ENCODE results near the gene TM9SF3.

The TM9SF3 gene

GRCh38 chr10:96493254-96493653 is 93.6 kb downstream of the TM9SF3 start:
- no peaks in the 10 kb centered on the region for H3K36me3 ChIP-seq
- peaks cover 0 to 6% (median 0%) of the 10 kb centered on the region in 11 experiments; a peak in 3 of 22 replicates for H4K20me1 ChIP-seq
- no peaks in the 10 kb centered on the region for H3K27me3 ChIP-seq
- no peak overlapping the region for H3K9ac ChIP-seq
- no peak overlapping the region for H3K27ac ChIP-seq
- H3K9me3 ChIP-seq (replicated peaks in 1 of 11): no peaks in the 10 kb centered on the region
- TF ChIP-seq Cebpa-rat (IDR thresholded peaks at IDR 0.05): no peak
- H3K4me2 ChIP-seq: no peak overlapping the region
- H3K4me1 ChIP-seq: no peaks in the 10 kb centered on the region
- no peak overlapping the region for H3K4me3 ChIP-seq

GRCh38 chr10:96491303-96491702 is 95.5 kb downstream of the TM9SF3 start:
- TF ChIP-seq Cebpa-rat (IDR thresholded peaks at IDR 0.05): no peak
- H3K27ac ChIP-seq: no peak overlapping the region
- H3K4me3 ChIP-seq: no peak overlapping the region
- no peaks in the 10 kb centered on the region for H3K27me3 ChIP-seq
- no peak overlapping the region for H3K9ac ChIP-seq
- H3K4me2 ChIP-seq: no peak overlapping the region
- no peaks in the 10 kb centered on the region for H3K9me3 ChIP-seq (replicated peaks in 1 of 11)
- H4K20me1 ChIP-seq: peaks cover 0 to 6% (median 0%) of the 10 kb centered on the region in 11 experiments; a peak in 3 of 22 replicates
- H3K4me1 ChIP-seq: no peaks in the 10 kb centered on the region
- H3K36me3 ChIP-seq: no peaks in the 10 kb centered on the region

- Histone ChIP-seq H3K36me3 (no peaks in the 10 kb centered on the region), H3K9ac (no peak overlapping the region), H3K27ac (no peak overlapping the region), H4K20me1 (no peaks in the 10 kb centered on the region; a peak in 2 of 22 replicates), H3K9me3 (replicated peaks in 1 of 11) (0 out of 22 replicates have a peak, but pooled peaks cover 0 to under 1% (median 0%) of the 10 kb centered on the region in 11 experiments), H3K4me1 (no peaks in the 10 kb centered on the region), H3K4me2 (no peak overlapping the region), H3K4me3 (no peak overlapping the region), H3K27me3 (no peaks in the 10 kb centered on the region)
- TF ChIP-seq Cebpa-rat (IDR thresholded peaks at IDR 0.05): no peak
These were observed 98.5 kb downstream of the TM9SF3 start for GRCh38 chr10:96488161-96488935.

GRCh38 chr10:96482815-96483588 is 103.8 kb downstream of the TM9SF3 start:
- Histone ChIP-seq H3K36me3 (no peaks in the 10 kb centered on the region), H4K20me1 (no peaks in the 10 kb centered on the region), H3K4me3 (no peak overlapping the region), H3K4me2 (no peak overlapping the region), H3K4me1 (no peaks in the 10 kb centered on the region), H3K9me3 (replicated peaks in 1 of 11) (0 out of 22 replicates have a peak, but pooled peaks cover 0 to 6% (median 0%) of the 10 kb centered on the region in 11 experiments), H3K27ac (no peak overlapping the region), H3K27me3 (no peaks in the 10 kb centered on the region), H3K9ac (no peak overlapping the region)
- no peak for TF ChIP-seq Cebpa-rat (IDR thresholded peaks at IDR 0.05)

GRCh38 chr10:96478355-96478754 is 108.5 kb downstream of the TM9SF3 start:
- Histone ChIP-seq H3K4me1 (no peaks in the 10 kb centered on the region), H3K36me3 (no peaks in the 10 kb centered on the region), H3K27me3 (no peaks in the 10 kb centered on the region), H3K9ac (no peak overlapping the region), H3K4me3 (no peak overlapping the region), H3K4me2 (no peak overlapping the region), H4K20me1 (no peaks in the 10 kb centered on the region), H3K27ac (no peak overlapping the region), H3K9me3 (replicated peaks in 1 of 11) (0 out of 22 replicates have a peak, but pooled peaks cover 0 to 6% (median 0%) of the 10 kb centered on the region in 11 experiments)
- TF ChIP-seq Cebpa-rat (IDR thresholded peaks at IDR 0.05): no peak

GRCh38 chr10:96473866-96474265 is 112.9 kb downstream of the TM9SF3 start:
- Histone ChIP-seq H3K36me3 (no peaks in the 10 kb centered on the region), H3K4me3 (no peak overlapping the region), H3K9ac (no peak overlapping the region), H3K9me3 (replicated peaks in 1 of 11) (no peaks in the 10 kb centered on the region), H3K27me3 (no peaks in the 10 kb centered on the region), H4K20me1 (no peaks in the 10 kb centered on the region), H3K4me2 (no peak overlapping the region), H3K4me1 (no peaks in the 10 kb centered on the region), H3K27ac (no peak overlapping the region)
- TF ChIP-seq Cebpa-rat (IDR thresholded peaks at IDR 0.05): no peak

- no peak for TF ChIP-seq Cebpa-rat (IDR thresholded peaks at IDR 0.05)
- Histone ChIP-seq H4K20me1 (no peaks in the 10 kb centered on the region), H3K4me3 (no peak overlapping the region), H3K9me3 (replicated peaks in 1 of 11) (no peaks in the 10 kb centered on the region), H3K36me3 (no peaks in the 10 kb centered on the region), H3K27me3 (no peaks in the 10 kb centered on the region), H3K9ac (no peak overlapping the region), H3K27ac (no peak overlapping the region), H3K4me1 (no peaks in the 10 kb centered on the region), H3K4me2 (no peak overlapping the region)
These were observed 116.6 kb downstream of the TM9SF3 start for GRCh38 chr10:96470116-96470743.

- no peaks in the 10 kb centered on the region for H4K20me1 ChIP-seq
- no peaks in the 10 kb centered on the region for H3K27me3 ChIP-seq
- H3K4me3 ChIP-seq: no peak overlapping the region
- H3K9me3 ChIP-seq (replicated peaks in 1 of 11): no peaks in the 10 kb centered on the region
- no peak overlapping the region for H3K4me2 ChIP-seq
- no peak overlapping the region for H3K27ac ChIP-seq
- no peak overlapping the region for H3K9ac ChIP-seq
- no peak for TF ChIP-seq Cebpa-rat (IDR thresholded peaks at IDR 0.05)
- no peaks in the 10 kb centered on the region for H3K36me3 ChIP-seq
- H3K4me1 ChIP-seq: peaks cover 0 to under 1% (median 0%) of the 10 kb centered on the region in 10 experiments; a peak in 1 of 20 replicates
These were observed 118.0 kb downstream of the TM9SF3 start for GRCh38 chr10:96468845-96469244.
